Measurements from ENCODE around the gene SNX10. TPM values are rescaled to one million over a fixed set of nuclear protein-coding genes. Genes with fewer than 3 reads are reported as not detected.

The SNX10 gene
- total RNA-seq, 1 donor from 2014 or later, result 23.6 TPM

GRCh38 chr7:26404189-26404996 is 112.7 kb downstream of the SNX10 start:
- no peak for DNase-seq (ENCODE audit: low read depth)

GRCh38 chr7:26406433-26406832 is 114.8 kb downstream of the SNX10 start:
- Histone ChIP-seq H3K36me3 (ENCODE audit: control insufficient read depth, insufficient read depth, low read length) (no peaks in the 10 kb centered on the region), H3K4me3 (ENCODE audit: low read depth, low read length) (no peak overlapping the region), H3K27me3 (ENCODE audit: control insufficient read depth, insufficient read depth, low read length) (no peaks in the 10 kb centered on the region)
- no peak for DNase-seq (ENCODE audit: low read depth)
- no peak for TF ChIP-seq CTCF (IDR thresholded peaks at IDR 0.05; ENCODE audit: insufficient read depth, low read length, poor library complexity, severe bottlenecking)

More at GRCh38 chr7:26404189-26404996, 112.7 kb downstream of the SNX10 start:
- TF ChIP-seq CTCF (IDR thresholded peaks at IDR 0.05; ENCODE audit: insufficient read depth, low read length, poor library complexity, severe bottlenecking), result no peak
- no peak overlapping the region for H3K4me3 ChIP-seq (ENCODE audit: low read depth, low read length)
- no peaks in the 10 kb centered on the region for H3K27me3 ChIP-seq (ENCODE audit: control insufficient read depth, insufficient read depth, low read length)
- no peaks in the 10 kb centered on the region for H3K36me3 ChIP-seq (ENCODE audit: control insufficient read depth, insufficient read depth, low read length)

- no peak for DNase-seq (ENCODE audit: low read depth)
- Histone ChIP-seq H3K27me3 (ENCODE audit: control insufficient read depth, insufficient read depth, low read length) (no peaks in the 10 kb centered on the region), H3K36me3 (ENCODE audit: control insufficient read depth, insufficient read depth, low read length) (no peaks in the 10 kb centered on the region), H3K4me3 (ENCODE audit: low read depth, low read length) (no peak overlapping the region)
- TF ChIP-seq CTCF (IDR thresholded peaks at IDR 0.05; ENCODE audit: insufficient read depth, low read length, poor library complexity, severe bottlenecking), result no peak
Observed at GRCh38 chr7:26409661-26410547, 118.2 kb downstream of the SNX10 start.

- no peak for DNase-seq (ENCODE audit: low read depth)
- no peak for TF ChIP-seq CTCF (IDR thresholded peaks at IDR 0.05; ENCODE audit: insufficient read depth, low read length, poor library complexity, severe bottlenecking)
- no peaks in the 10 kb centered on the region for H3K36me3 ChIP-seq (ENCODE audit: control insufficient read depth, insufficient read depth, low read length)
- H3K4me3 ChIP-seq (ENCODE audit: low read depth, low read length), result no peak overlapping the region
- H3K27me3 ChIP-seq (ENCODE audit: control insufficient read depth, insufficient read depth, low read length), result no peaks in the 10 kb centered on the region
Observed at GRCh38 chr7:26413007-26413691, 121.5 kb downstream of the SNX10 start.

- H3K36me3 ChIP-seq (ENCODE audit: control insufficient read depth, insufficient read depth, low read length), result no peaks in the 10 kb centered on the region
- no peak overlapping the region for H3K4me3 ChIP-seq (ENCODE audit: low read depth, low read length)
- DNase-seq (ENCODE audit: low read depth), result no peak
- H3K27me3 ChIP-seq (ENCODE audit: control insufficient read depth, insufficient read depth, low read length), result no peaks in the 10 kb centered on the region
- TF ChIP-seq CTCF (IDR thresholded peaks at IDR 0.05; ENCODE audit: insufficient read depth, low read length, poor library complexity, severe bottlenecking), result no peak
Observed at GRCh38 chr7:26416004-26416403, 124.3 kb downstream of the SNX10 start.
